Measurements from ENCODE around the gene PTPRT.

DNA sequence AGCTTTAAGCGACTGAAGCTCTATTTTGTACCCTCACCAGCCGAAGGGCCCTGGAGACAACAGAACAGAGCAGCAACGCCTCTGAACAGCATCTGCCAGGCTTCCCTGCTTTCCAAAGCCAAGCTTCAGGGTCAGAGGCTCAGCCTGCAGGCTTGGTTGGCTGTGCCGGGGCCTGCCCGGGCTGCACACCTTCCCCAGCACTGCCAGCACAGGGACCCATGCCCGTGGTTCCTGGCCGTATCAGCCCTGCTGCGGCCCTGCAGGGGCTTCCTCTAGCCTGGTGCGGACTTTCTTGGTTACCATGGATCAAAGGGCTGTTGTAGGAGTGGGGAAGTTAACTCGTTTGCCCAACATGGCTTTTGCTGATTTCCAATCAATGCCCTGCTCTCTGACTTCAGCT is 830.1 kb downstream of the PTPRT start:
- TF ChIP-seq, protein P1, sequence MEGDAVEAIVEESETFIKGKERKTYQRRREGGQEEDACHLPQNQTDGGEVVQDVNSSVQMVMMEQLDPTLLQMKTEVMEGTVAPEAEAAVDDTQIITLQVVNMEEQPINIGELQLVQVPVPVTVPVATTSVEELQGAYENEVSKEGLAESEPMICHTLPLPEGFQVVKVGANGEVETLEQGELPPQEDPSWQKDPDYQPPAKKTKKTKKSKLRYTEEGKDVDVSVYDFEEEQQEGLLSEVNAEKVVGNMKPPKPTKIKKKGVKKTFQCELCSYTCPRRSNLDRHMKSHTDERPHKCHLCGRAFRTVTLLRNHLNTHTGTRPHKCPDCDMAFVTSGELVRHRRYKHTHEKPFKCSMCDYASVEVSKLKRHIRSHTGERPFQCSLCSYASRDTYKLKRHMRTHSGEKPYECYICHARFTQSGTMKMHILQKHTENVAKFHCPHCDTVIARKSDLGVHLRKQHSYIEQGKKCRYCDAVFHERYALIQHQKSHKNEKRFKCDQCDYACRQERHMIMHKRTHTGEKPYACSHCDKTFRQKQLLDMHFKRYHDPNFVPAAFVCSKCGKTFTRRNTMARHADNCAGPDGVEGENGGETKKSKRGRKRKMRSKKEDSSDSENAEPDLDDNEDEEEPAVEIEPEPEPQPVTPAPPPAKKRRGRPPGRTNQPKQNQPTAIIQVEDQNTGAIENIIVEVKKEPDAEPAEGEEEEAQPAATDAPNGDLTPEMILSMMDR (IDR thresholded peaks at IDR 0.05) = no peak
- no peak for TF ChIP-seq NFIC (IDR thresholded peaks at IDR 0.05; ENCODE audit: borderline replicate concordance)
- no peak for TF ChIP-seq TEAD4 (IDR thresholded peaks at IDR 0.05; ENCODE audit: borderline replicate concordance, insufficient read depth)
- TF ChIP-seq POLR2AphosphoS5 (IDR thresholded peaks at IDR 0.05; ENCODE audit: low read depth, low read length) = no peak
- TF ChIP-seq, protein P2, sequence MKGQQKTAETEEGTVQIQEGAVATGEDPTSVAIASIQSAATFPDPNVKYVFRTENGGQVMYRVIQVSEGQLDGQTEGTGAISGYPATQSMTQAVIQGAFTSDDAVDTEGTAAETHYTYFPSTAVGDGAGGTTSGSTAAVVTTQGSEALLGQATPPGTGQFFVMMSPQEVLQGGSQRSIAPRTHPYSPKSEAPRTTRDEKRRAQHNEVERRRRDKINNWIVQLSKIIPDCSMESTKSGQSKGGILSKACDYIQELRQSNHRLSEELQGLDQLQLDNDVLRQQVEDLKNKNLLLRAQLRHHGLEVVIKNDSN (IDR thresholded peaks at IDR 0.05; ENCODE audit: borderline replicate concordance, low read depth) = no peak
- no peak for TF ChIP-seq EZH2phosphoT487 (IDR thresholded peaks at IDR 0.05; ENCODE audit: borderline replicate concordance, low read depth)
- TF ChIP-seq, protein P3, sequence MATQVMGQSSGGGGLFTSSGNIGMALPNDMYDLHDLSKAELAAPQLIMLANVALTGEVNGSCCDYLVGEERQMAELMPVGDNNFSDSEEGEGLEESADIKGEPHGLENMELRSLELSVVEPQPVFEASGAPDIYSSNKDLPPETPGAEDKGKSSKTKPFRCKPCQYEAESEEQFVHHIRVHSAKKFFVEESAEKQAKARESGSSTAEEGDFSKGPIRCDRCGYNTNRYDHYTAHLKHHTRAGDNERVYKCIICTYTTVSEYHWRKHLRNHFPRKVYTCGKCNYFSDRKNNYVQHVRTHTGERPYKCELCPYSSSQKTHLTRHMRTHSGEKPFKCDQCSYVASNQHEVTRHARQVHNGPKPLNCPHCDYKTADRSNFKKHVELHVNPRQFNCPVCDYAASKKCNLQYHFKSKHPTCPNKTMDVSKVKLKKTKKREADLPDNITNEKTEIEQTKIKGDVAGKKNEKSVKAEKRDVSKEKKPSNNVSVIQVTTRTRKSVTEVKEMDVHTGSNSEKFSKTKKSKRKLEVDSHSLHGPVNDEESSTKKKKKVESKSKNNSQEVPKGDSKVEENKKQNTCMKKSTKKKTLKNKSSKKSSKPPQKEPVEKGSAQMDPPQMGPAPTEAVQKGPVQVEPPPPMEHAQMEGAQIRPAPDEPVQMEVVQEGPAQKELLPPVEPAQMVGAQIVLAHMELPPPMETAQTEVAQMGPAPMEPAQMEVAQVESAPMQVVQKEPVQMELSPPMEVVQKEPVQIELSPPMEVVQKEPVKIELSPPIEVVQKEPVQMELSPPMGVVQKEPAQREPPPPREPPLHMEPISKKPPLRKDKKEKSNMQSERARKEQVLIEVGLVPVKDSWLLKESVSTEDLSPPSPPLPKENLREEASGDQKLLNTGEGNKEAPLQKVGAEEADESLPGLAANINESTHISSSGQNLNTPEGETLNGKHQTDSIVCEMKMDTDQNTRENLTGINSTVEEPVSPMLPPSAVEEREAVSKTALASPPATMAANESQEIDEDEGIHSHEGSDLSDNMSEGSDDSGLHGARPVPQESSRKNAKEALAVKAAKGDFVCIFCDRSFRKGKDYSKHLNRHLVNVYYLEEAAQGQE (IDR thresholded peaks at IDR 0.05; ENCODE audit: low read depth, low read length) = no peak
- no peak for TF ChIP-seq RCOR1 (IDR thresholded peaks at IDR 0.05; ENCODE audit: low read length)
- no peak for TF ChIP-seq RAD21 (IDR thresholded peaks at IDR 0.05; ENCODE audit: low read length)
- TF ChIP-seq YY1 (IDR thresholded peaks at IDR 0.05; ENCODE audit: low read depth) = no peak
- no peak for TF ChIP-seq CHD2 (IDR thresholded peaks at IDR 0.05; ENCODE audit: low read length, partially characterized antibody)

All from SK-N-SH (cell line).